Right lobe of liver (tissue), 4 donors: ENCODE data around the gene KCNMA1.

Experiments
- POLR2A ChIP-seq: fragments of 450-650 bp; IDR thresholded peaks from one replicate; pipeline ENCODE4 v1.6.1; 2017; ENCODE audit warnings: antibody characterized with exemption, mild to moderate bottlenecking
- TF ChIP-seq, protein P1 (sequence below), 4 donors: fragments of 200-600 bp in 3 of 4; fragments of 450-650 bp in 1 of 4; IDR thresholded peaks; one replicate each; pipeline versions ENCODE4 v1.5.1 to v1.8.0; 2016 to 2022; ENCODE audit warnings: antibody characterized with exemption in 4 of 4, mild to moderate bottlenecking in 2 of 4
- donor health status: DM: no; HTN: no; CAD: no.
- donor health status: DM: no; HTN: no; CAD: no.
- donor health status: DM: no; HTN: yes; CAD: no.

- TF ChIP-seq, protein P1, sequence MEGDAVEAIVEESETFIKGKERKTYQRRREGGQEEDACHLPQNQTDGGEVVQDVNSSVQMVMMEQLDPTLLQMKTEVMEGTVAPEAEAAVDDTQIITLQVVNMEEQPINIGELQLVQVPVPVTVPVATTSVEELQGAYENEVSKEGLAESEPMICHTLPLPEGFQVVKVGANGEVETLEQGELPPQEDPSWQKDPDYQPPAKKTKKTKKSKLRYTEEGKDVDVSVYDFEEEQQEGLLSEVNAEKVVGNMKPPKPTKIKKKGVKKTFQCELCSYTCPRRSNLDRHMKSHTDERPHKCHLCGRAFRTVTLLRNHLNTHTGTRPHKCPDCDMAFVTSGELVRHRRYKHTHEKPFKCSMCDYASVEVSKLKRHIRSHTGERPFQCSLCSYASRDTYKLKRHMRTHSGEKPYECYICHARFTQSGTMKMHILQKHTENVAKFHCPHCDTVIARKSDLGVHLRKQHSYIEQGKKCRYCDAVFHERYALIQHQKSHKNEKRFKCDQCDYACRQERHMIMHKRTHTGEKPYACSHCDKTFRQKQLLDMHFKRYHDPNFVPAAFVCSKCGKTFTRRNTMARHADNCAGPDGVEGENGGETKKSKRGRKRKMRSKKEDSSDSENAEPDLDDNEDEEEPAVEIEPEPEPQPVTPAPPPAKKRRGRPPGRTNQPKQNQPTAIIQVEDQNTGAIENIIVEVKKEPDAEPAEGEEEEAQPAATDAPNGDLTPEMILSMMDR (IDR thresholded peaks at IDR 0.05), result no peak
- TF ChIP-seq POLR2A, result no peak
Measured at GRCh38 chr10:77097625-77098024, 540.0 kb downstream of the KCNMA1 start.
